NB4 (cell line): ENCODE data around the gene GULP1.

Experiments used
- CTCF ChIP-seq: IDR thresholded peaks from one replicate; pipeline ENCODE4 v1.5.1; 2012; ENCODE audit warnings: low read depth, low read length
- POLR2A ChIP-seq: IDR thresholded peaks from 2 replicates; pipeline ENCODE4 v1.6.1; 2011; ENCODE audit warnings: mild to moderate bottlenecking; ENCODE audit not compliant: insufficient read length; ENCODE audit errors: extremely low read depth

DNA sequence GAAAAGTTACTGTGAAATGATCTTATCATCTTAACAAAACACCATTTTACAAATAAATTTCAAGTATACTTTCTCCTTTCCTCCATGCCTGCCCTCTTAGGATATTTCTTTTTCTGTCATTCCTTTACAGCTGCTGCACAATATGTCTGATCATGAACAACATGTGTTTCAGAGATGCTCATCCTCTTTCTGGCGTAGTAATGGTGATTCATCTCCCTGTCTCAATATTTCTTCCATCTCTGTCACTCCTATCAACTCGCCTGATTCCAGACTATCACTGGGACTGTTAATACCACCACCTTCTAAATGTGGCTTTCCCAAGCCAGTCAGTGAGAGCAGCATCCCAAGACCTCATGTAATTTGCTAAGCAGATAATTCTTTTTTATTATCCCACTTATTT is 290.5 kb downstream of the GULP1 start:
- TF ChIP-seq POLR2A (no peak), CTCF (no peak)
